Fibroblast of lung (primary cell): Measurements from ENCODE around the gene PNMA5. TPM values are rescaled to one million over a fixed set of nuclear protein-coding genes. Genes with fewer than 3 reads are reported as not detected.

Experiments
- DNase-seq, 2 donors: peaks; one replicate each; pipeline versions ENCODE4 v3.0.0 to v3.0.0-alpha.2; 2010; ENCODE audit warnings: low read depth in 2 of 2
- H2AFZ ChIP-seq: 2 replicates; pipeline ENCODE4 v1.5.1; 2012; ENCODE audit warnings: low read length, control low read depth, inconsistent platforms
- H3K27ac ChIP-seq: 2 replicates; pipeline ENCODE4 v1.5.1; 2011; ENCODE audit warnings: low read length, control low read depth; ENCODE audit not compliant: insufficient read depth
- H3K27me3 ChIP-seq: 2 replicates; pipeline ENCODE4 v1.5.1; 2011; ENCODE audit warnings: mild to moderate bottlenecking, low read length; ENCODE audit not compliant: control insufficient read depth, insufficient read depth
- H3K36me3 ChIP-seq: 2 replicates; pipeline ENCODE4 v1.5.1; 2011; ENCODE audit warnings: low read length; ENCODE audit not compliant: control insufficient read depth, insufficient read depth
- H3K4me1 ChIP-seq: 2 replicates; pipeline ENCODE4 v1.5.1; 2011; ENCODE audit warnings: low read length; ENCODE audit not compliant: control insufficient read depth, insufficient read depth; ENCODE audit errors: extremely low read depth
- H3K4me2 ChIP-seq: 2 replicates; pipeline ENCODE4 v1.5.1; 2011; ENCODE audit warnings: low read length, control low read depth; ENCODE audit not compliant: insufficient read depth; ENCODE audit errors: extremely low read depth
- H3K4me3 ChIP-seq, 4 experiments: fragments of 200-600 bp in 1 of 4; sonication (generic) in 1 of 4; replicated peaks in 1 of 4; 2 replicates each; pipeline ENCODE4 v1.5.1; 2011 to 2016; ENCODE audit warnings: low read length in 4 of 4, low read depth in 3 of 4, mild to moderate bottlenecking in 3 of 4, control low read depth in 2 of 4, inconsistent platforms in 1 of 4, mixed read lengths in 1 of 4; ENCODE audit not compliant: insufficient read depth in 1 of 4; ENCODE audit errors: control extremely low read depth in 1 of 4
- H3K79me2 ChIP-seq: 2 replicates; pipeline ENCODE4 v1.5.1; 2012; ENCODE audit warnings: mild to moderate bottlenecking, low read length, inconsistent platforms; ENCODE audit not compliant: control insufficient read depth, insufficient read depth
- H3K9ac ChIP-seq: 2 replicates; pipeline ENCODE4 v1.5.1; 2011; ENCODE audit warnings: mild to moderate bottlenecking, low read length, control low read depth; ENCODE audit not compliant: insufficient read depth
- H3K9me3 ChIP-seq: 2 replicates; pipeline ENCODE4 v1.5.1; 2012; ENCODE audit warnings: low read depth, low read length; ENCODE audit not compliant: control insufficient read depth, insufficient read depth
- H4K20me1 ChIP-seq: 2 replicates; pipeline ENCODE4 v1.5.1; 2011; ENCODE audit warnings: low read length; ENCODE audit not compliant: control insufficient read depth, insufficient read depth; ENCODE audit errors: extremely low read depth
- CTCF ChIP-seq, 2 donors: IDR thresholded peaks in 1 of 2; conservative IDR thresholded peaks in 1 of 2; 1 replicate in 1 of 2; 2 replicates in 1 of 2; pipeline ENCODE4 v1.5.1; 2011 to 2012; ENCODE audit warnings: low read length in 2 of 2, control low read depth in 1 of 2, inconsistent platforms in 1 of 2, low read depth in 1 of 2, mild to moderate bottlenecking in 1 of 2
- EZH2 ChIP-seq: IDR thresholded peaks from 2 replicates; pipeline ENCODE4 v1.5.1; 2012; ENCODE audit warnings: low read length, control low read depth, mild to moderate bottlenecking; ENCODE audit errors: missing control alignments
- polyA plus RNA-seq, 2 donors: library from polyadenylated mRNA; depleted of rRNA in 1 of 2; stranded (reverse) in 1 of 2; unstranded in 1 of 2; fragments of >200 nt; gene quantifications; 2 replicates each; pipeline ENCODE4 v1.2.1, GENCODE V29; 2011 to 2012; ENCODE audit warnings: missing spikeins in 1 of 2
- total RNA-seq: library from RNA; depleted of rRNA; stranded (reverse); fragments of >200 nt; gene quantifications from 2 replicates; pipeline ENCODE4 v1.2.1, GENCODE V29; 2014

The PNMA5 gene
- total and polyA plus RNA-seq, 2 donors (not counting 1 experiment from before 2014, with no cell fraction given): not detected

DNA sequence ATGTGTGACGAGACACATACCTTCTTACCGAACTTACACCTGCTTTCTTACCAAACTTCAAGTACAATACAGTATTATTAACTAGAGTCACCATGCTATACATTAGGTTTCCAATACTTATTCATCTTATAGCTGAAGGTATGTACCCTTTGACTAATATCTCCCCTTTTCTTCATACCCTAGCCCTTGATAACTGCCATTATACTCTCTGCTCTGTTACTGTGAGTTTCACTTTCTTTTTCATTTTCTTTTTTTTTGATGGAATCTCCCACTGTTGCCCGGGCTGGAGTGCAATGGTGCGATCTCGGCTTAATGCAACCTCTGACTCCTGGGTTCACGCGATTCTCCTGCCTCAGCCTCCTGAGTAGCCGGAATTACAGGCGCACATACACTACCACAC, 3.4 kb upstream of the PNMA5 start:
- Histone ChIP-seq H3K4me3 (no peak overlapping the region), H3K9me3 (no peaks in the 10 kb centered on the region), H2AFZ (no peak overlapping the region), H3K27ac (no peak overlapping the region), H3K27me3 (no peaks in the 10 kb centered on the region), H4K20me1 (no peaks in the 10 kb centered on the region), H3K9ac (no peak overlapping the region), H3K4me2 (no peak overlapping the region), H3K36me3 (no peaks in the 10 kb centered on the region), H3K79me2 (no peaks in the 10 kb centered on the region), H3K4me1 (no peaks in the 10 kb centered on the region)
- DNase-seq: no peak
- TF ChIP-seq EZH2 (no peak), CTCF (conservative IDR thresholded peaks at IDR 0.05 in 1 of 2, IDR thresholded peaks at IDR 0.05 in 1 of 2; ENCODE audit: low read depth in 1 of 2, low read length in 2 of 2) (no peak)

DNA sequence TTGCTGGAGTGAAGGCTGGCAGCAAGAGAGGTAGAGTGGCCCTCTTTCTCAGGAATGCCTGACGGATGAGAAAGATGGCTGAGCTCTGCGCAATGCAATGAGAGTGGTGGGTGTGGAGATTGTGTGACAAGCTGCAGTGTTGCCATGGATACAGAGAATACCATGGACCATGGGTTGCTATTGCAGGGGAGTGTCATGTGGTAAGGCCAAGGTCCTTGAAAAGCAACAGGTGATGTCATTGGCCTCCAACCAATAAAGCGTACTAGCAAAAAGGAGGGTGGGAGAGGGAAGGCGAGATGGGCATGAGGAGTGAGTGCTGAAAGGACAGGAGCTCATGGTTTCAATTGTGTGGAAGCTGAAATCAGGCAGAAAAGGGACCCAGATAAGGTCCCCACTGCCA, 1.8 kb downstream of the PNMA5 start:
- Histone ChIP-seq H4K20me1 (no peaks in the 10 kb centered on the region), H3K79me2 (no peaks in the 10 kb centered on the region), H3K27me3 (no peaks in the 10 kb centered on the region), H2AFZ (no peak overlapping the region), H3K4me1 (no peaks in the 10 kb centered on the region), H3K9me3 (no peaks in the 10 kb centered on the region), H3K4me3 (no peak overlapping the region), H3K9ac (no peak overlapping the region), H3K36me3 (no peaks in the 10 kb centered on the region), H3K27ac (no peak overlapping the region), H3K4me2 (no peak overlapping the region)
- DNase-seq: no peak
- TF ChIP-seq EZH2 (no peak), CTCF (conservative IDR thresholded peaks at IDR 0.05 in 1 of 2, IDR thresholded peaks at IDR 0.05 in 1 of 2; ENCODE audit: low read depth in 1 of 2, low read length in 2 of 2) (no peak)

DNA sequence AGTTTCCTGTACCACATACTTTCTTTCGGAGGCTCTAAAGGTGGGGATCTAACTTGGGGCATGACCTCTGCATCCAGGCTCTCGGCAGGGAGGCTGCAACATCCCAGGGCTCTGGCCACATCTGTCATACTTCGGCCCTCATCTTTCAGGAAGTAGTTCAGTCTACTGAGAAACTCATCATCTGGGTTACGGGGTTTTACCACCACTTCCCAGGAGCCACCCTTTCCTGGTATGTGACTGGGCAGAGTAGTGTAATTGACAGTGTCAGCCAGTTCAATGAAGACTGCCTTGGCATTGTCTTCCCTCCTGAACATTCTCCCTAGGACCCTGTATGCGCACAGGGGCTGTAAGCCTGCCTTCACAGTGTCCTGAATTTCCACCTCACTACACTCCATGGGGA, 2.8 kb downstream of the PNMA5 start:
- H3K36me3 ChIP-seq: no peaks in the 10 kb centered on the region
- H3K27ac ChIP-seq: no peak overlapping the region
- H4K20me1 ChIP-seq: no peaks in the 10 kb centered on the region
- H3K27me3 ChIP-seq: no peaks in the 10 kb centered on the region
- TF ChIP-seq CTCF (conservative IDR thresholded peaks at IDR 0.05 in 1 of 2, IDR thresholded peaks at IDR 0.05 in 1 of 2; ENCODE audit: low read depth in 1 of 2, low read length in 2 of 2): no peak
- no peak for TF ChIP-seq EZH2
- no peaks in the 10 kb centered on the region for H3K79me2 ChIP-seq
- no peak overlapping the region for H2AFZ ChIP-seq
- H3K4me2 ChIP-seq: no peak overlapping the region
- H3K9me3 ChIP-seq: no peaks in the 10 kb centered on the region
- H3K9ac ChIP-seq: no peak overlapping the region
- no peak for DNase-seq
- no peaks in the 10 kb centered on the region for H3K4me1 ChIP-seq
- no peak overlapping the region for H3K4me3 ChIP-seq
